SHP77 (cell line): ENCODE data around the gene KRTAP12-3.

Experiments used
- DNase-seq, 2 experiments: peaks; one replicate each; lab custom pipeline; 2025; lab: John Stamatoyannopoulos, UW

Gene KRTAP12-3

DNA sequence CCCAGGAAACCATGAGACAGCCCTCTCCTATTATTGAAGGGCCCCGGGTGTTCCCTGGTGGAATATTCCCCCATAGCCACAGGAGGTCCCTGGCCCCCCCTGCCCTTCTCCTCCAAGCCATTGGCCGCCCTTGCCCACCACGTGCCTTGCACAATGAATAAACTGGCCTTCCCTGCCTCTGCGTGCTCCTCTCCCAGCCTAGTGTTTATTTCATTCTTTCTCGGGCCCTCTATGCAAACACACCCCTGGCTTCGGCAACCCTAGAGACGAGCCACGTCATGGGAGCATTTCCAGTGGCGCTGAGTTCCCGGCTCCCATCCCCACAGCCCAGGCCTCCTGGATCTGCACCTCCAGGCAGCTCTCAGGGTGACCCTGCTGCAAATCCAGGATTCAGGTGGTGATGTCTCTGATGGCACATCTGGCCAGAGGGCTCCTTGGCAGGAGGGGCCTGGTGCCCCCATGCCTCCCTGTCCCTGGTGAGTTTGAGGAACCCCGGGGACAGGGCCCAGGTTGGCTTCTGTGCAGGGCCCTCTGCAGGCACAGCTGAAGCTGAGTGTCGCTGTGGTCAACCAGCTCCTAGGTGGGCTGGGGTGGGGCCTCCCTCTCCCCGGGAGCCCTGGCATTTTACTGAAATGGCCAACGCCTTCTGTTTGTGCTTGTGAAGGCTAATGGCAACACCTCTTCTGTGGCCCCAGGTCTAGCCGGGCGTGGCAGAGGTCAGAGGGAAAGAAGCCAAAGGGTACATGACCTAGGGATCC, 45.4 kb downstream of the KRTAP12-3 start:
- peak in 1 of 2 experiments; percentile 65 for DNase-seq

DNA sequence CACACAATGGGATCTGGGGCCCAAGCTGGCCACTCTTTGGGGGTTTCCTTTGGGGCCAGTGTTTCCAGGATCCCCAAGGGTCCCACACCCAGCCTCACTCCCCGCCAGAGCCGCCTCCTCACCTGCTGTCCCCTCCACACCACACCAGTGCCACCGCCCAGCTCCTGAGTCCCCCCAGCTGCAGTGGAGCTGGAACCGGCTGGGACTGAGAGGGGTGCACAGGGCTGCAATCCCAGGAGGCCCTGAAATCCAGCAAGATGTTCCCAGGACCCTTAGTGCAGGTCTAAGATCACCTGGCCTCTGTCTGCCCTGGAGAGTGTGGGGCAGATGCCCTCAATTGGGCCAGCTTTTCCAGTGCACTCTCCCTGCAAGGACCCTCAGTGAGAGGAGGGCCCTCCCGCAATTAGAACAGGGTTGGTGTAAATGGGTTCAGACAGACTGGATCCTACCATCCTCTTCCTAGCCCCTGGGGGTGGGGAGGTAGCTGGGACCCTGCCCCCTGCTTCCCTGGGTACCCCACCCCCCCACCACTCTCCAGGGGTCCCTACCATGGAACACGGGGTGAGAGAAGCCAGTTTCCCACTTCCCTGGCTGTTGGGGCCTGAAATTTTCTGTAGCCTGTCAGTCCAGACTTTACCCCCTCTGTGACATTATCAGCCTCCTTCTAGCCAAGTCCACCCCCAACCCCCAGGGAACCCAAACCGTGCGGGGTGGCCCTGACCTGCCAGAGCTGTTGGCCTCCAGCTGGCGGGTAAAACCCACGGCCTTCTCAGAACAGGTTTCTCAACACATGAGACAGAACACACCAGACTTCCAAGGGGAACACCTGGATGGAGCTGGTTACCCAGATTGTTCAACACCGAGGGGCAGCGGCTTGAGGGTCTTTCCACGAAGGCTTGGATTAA, 46.3 kb downstream of the KRTAP12-3 start:
- no peak for DNase-seq

DNA sequence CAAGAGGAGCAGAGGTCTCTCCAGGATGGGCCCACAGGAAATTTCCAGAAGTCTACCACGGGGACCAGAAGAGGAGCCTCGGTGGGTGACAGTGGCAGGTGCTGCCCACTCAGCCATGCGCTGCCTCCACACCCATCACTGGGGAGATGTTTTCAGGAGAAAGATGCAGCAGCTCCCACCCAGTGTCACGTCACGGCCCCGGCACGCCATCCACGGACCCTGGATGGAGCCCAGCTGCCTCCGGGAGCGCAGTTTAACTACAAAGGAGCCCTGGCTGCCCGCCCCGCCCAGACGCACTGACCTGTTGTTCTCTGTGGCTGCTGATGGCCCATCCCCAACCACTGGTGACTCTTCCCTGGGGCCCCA, 46.9 kb downstream of the KRTAP12-3 start:
- DNase-seq = no peak

DNA sequence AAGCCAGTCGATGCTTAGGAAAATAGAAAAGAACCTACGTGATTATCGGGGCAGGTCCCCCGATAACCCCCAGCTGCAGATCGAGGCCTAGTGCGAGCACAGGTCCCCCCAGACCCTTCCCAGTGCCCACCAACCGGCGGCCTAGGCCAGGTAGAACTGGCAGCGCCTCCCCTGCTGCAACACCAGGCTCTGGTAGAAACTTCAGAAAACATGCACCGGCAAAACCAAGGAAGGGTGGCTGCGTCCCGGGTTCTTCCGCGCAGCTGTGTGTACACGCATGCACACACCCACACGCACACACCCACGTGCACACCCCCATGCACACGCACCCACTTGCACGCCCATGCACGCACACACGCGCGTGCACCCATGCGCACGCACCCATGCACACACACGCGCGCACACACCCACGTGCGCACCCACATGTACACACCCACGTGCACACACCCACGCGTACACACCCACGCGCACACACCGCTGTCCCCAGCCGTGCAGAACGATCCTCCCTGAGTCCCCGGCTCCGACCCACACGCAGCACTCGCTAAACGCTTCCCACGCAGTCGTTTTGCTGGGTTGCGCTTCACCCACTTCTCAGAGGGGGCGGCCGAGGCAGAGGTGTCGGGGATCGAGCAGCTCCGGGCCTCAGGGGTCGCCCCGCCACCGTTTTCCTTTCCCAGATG, 48.4 kb downstream of the KRTAP12-3 start:
- DNase-seq = no peak

DNA sequence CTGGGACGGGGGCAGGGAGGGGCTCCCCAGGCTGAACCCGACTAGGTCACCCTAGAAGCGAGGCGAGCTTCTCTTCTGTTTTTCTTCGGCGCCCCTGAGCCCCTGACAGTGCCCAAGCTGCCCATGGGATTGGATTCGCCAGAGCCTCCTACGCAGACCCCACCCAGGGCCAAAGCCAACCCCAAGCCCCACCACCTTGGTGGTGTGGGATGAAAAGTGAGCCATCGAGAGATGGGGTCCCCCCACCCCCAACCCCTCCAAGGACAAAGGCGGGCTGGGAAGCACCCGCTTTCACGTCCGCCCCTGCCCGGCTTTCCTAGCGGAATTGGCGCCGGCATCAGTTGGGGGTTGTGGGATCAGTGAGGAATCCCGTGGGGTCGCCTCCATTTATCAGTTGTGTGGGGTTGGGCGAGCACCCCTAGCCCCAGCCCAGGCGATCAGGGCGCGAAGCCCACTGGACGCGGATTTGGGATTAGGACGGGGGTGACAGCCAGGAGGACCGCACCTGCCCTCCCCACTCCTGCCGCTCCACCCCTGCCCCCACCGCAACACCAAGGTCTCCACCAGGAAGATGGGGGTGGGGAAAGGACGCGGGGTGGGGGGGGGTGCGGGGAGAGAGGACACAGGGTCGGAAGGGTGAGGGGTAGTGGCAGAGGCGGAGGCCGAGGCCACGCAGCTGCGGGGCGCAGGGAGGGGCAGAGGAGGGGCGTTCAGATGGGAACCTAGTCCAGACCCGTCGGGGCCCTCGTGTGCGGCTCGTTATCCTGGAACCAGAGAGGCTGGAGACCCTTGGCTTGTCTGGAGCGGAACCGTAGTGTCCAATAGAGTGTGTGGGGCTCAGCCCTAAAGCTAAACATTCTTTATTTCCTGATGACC, 49.2 kb downstream of the KRTAP12-3 start:
- DNase-seq = no peak
